Activated CD4-positive, alpha-beta T cell treated with anti-CD3 and anti-CD28 coated beads, Interleukin-2, amount 50 U/mL, for 16 hours (primary cell): ENCODE results near the gene FSHB.
"Not testable (repeated sequence)": the region's sequence is repeated elsewhere in the genome, so short reads cannot be mapped to it uniquely, and the experiment has no call there.

Source experiments
- DNase-seq: peaks from one replicate; pipeline ENCODE4 v3.0.0-alpha.2; 2020

The FSHB gene

GRCh38 chr11:30230714-30231113 is at the start of gene FSHB:
TSS of gene FSHB (plus strand) at chr11:30231014. CDS start at chr11:30231903, 889 bp downstream.
- DNase-seq: no peak

DNA sequence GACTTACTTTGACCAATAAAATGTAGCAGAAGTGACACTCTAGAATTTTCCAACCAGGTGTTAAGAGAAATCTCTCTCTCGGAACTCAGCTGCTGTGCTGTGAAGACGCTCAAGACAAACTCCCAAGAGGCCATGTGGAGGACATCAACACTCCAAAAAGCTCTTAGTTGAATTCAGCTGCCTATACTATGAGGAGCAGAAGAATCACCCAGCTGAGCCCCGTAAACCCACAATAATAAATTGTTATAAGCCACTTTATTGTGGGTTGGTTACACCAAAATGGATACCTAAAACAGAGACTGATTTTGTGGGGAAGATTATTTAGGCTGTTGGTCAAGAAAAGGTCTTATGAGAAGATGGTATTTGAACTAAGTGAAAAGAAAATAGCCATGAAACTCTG is 44.1 kb upstream of the FSHB start:
- no peak for DNase-seq

DNA sequence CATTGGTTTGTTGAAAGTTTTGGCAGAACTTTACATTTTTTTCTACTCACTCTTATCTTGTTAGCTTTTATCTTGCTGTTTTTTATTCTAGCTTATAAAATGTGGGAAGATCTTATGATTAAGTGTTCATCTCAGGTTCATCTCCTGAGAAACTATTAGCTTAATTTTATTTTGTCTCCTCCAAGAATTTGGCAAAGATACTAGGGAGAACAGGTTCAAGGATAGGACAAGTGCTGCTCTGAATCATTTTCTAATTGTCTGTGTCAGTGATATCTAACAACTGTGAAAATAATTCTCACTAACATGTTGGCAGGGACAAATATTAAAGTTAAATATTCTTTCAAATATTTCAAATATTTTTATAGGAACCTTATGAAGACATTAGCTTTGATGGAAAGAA is 38.2 kb upstream of the FSHB start:
- no peak for DNase-seq

- peak; percentile 39 for DNase-seq
These were observed 34.2 kb upstream of the FSHB start for GRCh38 chr11:30196400-30197206.

DNA sequence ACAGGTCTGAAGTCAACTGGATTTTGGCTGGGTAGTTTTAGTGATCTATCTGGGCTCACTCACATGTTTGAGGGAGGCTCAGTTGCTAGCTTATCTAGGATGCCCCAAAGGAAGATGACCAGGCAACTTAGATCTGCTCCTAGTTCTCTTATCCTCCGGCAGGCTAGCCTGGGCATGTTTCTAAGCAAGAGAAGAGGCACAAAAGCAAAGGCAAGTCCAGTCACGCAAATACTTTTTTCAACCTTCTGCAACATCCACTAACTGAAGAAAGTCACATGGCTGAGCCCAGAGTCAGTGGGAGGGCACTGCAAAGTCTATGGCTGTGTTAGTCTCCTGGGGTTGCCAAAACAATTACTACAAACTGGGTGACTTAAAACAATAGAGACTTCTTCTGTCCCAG is 32.9 kb upstream of the FSHB start:
- DNase-seq: no peak

DNA sequence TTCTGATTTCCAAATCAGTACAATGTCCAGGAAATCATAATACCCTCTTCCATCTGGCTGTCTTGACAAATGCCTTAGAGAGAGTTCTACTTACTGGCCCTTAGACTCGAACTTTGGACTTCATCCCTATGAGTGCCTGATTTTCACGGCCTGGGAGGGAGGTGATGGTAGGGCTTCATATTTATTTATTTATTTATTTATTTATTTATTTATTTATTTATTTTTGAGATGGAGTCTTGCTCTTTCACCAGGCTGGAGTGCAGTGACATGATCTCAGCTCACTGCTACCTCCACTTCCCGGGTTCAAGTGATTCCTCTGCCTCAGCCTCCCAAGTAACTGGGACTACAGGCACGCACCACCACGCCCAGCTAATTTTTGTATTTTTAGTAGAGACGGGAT is 27.8 kb upstream of the FSHB start:
- not testable (repeated sequence) for DNase-seq

DNA sequence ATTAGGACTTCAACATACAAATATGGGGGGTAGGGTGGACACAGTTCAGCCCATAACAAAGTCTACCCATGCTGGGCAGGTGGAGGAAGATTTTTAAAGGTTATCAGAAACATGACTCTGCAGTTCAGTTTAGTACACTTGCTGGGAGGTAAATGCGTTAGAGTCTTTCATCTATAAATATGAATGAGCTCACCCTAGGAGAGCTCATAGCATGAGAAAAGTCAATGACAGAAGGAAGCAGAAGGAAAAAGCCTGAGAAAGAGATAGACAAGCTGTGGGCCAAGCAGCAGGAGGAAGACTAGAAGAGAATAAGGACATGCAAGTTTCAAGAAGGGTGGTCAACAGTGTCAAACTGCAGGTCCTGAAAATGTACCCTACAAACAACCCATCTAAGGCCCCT is 27.0 kb upstream of the FSHB start:
- DNase-seq: no peak

DNA sequence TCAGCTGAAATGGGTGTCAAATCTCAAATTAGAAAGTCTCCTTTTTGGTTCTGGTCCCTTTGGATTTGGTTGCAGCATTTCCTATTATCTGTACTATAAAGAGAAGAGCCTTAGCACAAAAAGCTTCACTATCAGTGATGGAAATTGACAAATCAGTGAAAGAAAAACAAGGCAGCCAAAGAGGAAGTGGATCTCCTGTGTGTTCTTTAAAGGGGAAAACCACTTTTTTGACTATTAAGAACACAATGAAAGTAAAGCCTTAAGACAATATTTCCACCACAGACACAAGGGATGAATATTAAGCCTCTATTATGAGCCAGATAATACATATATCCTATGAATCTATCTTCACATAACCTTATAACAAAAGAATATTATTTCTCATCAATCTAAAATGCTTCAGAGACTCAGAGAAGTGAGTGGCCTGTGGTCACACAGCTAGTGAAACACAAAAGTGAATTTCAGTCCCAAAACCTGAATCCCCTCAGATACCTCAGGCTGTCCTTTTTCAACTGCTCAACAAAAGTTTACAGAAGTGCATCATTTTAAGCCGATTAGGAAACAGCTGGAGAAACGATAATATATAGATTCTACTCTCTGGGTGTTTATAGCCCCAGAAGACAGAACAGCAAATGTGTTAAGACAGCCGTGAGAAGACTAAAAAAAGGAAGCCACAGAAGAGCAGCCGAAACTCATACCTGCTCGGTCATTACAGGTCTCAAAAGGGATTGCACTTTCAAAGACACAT is 24.4 kb upstream of the FSHB start:
- DNase-seq: no peak

GRCh38 chr11:30210357-30210756 is 20.5 kb upstream of the FSHB start:
- DNase-seq: no peak

DNA sequence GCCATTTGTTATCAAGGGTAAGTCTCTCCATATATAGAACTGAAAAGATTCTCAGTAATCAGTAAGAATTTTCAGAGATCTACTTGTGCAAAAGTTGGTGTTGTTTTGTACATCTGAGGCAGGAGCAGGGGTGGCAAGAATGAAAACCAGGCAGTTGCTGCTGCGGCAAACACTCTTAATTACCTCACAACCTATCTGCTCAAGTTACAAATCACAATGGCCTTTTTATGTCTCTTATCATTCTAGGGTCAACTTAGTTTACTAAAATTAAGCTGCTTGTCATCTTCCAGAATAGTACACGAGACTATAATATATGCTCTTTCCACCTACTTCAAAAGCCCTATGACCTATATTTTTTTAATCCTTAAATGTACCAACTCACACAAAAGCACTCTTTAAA is 14.3 kb upstream of the FSHB start:
- DNase-seq: no peak

GRCh38 chr11:30218278-30218677 is 12.5 kb upstream of the FSHB start:
- DNase-seq: no peak

- no peak for DNase-seq
These were observed 5.2 kb upstream of the FSHB start for GRCh38 chr11:30225642-30226041.

DNA sequence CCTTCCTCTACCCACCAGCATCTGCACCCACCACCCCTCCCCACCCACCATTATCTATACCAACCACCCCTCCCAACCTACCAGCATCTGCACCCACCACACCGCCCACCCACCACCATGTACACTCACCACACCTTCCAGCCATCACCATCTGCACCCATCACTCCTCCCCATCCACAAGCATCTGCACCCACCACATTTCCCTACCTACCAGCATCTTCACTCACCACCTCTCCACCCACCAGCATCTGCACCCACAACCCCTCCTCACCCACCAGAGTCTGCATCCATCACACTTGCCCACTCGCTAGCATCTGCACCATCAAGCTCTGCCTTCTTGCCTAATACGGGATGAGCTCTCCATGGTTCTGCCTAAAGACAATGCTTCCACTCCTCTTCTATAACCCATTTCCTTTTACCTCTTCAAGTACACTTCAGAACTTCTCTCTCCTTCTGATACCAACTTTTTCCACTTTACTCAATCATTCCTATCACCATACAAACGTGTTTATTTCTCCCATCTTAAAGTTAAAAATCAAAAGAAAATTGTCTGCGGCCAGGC is 2.4 kb upstream of the FSHB start:
- no peak for DNase-seq

DNA sequence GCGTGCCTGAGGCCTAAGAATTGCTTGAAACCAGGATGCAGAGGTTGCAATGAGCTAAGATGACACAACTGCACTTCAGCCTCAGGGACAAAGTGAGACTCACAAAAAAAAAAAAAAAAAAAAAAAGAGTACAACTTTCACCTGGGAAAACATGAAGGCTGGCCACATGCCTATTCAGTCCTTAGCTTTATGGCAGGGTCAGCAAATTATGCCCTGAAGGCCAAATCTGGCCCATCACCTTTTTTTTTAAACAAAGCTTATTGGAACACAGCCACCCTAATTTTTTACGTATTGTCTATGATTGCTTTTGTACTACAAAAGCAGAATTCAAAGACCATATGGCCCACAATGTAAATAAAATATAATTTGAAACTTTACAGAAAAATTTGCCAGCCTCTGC is 8.2 kb downstream of the FSHB start:
- no peak for DNase-seq

GRCh38 chr11:30244265-30244664 is 13.5 kb downstream of the FSHB start:
- no peak for DNase-seq

DNA sequence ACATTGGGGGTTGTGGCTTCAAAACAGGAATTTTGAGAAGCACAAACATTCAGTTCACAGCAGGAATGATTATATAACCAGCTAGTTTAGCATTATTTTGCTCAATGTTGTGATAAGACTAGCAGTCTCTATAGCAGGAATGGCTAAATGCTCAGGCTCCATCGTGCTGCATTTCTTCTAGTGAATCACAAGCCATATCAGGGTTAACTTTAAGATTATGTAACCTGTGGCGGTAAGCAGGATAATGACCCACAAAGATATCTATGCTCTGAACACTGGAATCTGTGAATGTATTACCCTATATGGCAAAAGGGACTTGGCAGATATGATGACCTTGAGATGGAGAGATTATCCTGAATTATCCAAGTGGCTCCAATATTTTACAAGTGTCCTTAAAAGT is 14.8 kb downstream of the FSHB start:
- no peak for DNase-seq

DNA sequence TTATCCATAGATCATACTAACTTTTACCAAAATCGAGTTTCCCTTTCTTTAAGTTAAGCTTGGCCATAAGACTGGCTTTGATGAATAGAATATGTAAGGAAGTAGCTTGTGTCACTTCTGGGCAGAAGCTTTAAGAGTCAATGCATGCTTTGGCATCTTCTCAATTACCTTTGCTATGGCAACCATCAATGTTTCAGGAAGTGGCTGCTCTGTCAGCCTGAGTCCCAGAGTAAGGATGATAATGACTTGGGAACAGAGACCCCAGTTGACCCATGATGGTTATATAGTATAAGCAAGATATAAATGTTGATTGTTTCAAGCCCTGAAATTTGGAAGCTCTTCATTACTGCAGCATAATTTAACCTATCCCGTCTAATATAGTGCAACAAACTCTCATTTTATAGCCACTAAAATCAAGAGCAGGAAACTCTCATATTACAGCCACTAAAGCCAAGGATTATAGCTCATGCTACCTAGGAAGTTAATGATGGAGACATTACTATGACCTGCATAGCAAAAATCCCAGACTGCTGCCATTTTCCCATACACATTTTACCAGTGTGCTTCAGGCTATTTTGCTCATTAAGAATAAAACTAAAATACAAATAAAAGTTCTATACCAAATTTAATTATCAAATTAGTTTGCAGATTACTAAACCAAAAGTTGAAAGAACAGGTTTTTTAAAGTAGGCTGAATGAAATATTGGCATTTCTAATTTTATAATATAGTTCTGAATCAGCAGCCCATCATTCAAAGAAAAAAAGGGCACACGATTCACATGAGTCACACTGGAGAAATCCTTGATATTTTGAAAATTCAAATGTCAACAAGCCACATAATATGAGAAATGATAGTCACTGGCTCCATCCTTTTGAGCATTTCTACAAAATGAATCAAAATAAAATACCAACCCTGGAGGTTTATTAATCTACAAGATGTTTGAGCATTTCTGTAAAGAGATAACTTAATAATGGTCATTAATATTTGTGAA is 23.8 kb downstream of the FSHB start:
- no peak for DNase-seq

GRCh38 chr11:30255637-30256036 is 24.8 kb downstream of the FSHB start:
- no peak for DNase-seq

DNA sequence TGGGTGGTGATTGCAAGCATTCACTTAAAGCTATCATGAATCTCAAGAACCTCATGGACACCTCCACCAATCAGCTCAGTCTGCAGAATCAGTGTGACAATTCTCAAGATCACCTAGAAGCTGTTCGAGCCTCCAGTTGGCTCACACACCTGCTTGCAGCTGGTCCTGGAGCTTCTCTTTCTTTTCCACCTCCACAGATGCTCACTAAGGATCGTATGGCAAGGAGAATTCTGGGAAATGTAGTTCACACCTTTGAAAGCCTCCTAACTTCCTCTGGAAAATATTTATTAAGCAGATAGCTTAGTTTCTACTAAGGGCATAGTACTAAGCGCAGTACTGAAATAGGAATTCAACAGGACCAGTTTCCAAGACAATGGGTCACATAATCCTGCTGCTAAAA is 26.2 kb downstream of the FSHB start:
- DNase-seq: no peak

DNA sequence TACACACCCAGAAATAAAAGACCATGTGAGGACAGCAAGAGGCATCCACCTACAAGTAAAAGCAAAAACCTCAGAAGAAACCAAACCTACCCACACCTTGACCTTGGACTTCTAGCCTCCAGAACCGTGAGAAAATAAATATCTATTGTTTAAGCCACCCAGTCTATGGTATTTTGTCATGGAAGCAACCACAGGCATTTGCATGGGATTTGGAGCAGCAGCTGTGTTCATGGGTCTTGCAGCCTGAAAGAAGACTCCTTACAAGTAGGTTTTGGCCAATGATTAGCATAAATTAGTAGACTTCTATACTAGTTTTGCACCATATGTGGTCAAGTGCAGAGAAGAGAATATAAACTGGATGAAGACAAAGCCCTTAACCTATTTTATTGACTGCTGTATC is 27.9 kb downstream of the FSHB start:
- DNase-seq: no peak

DNA sequence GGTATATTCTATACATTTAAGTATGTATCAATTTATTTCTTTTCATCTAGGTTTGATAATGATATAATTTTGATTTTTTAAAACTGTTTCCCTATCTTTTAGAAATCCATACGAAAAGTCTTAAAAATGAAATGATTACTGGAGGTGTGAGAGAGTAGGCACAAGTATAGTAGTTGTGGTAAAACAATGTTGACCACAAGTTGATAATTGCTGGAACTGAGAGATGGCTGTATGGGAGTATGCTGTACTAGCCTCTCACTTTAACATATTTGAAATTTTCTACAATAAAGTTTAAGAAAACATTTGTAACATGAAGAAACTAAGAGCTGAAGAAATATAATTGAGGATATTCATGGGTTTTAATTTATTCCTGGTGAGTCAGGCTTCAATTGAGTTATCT is 30.0 kb downstream of the FSHB start:
- no peak for DNase-seq

DNA sequence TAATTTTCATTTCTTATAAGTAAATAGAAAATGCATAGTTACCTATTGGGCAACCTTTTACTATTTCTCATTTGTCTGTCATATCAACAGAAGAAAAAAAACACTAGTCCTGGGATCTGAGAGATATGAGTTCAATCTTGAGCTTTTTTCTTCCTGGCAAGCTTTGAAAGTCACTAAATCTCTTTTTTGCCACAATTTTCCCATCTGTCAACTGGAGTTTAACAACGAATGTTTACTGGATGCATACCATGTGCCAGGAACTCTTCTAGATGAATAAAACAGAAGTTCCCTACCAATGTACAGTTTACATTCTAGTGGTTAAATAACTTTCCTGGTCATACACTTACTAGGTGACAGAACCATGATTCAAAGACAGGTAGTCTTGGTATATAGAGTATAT is 31.0 kb downstream of the FSHB start:
- DNase-seq: no peak

- DNase-seq: not testable (repeated sequence)
These were observed 37.8 kb downstream of the FSHB start for GRCh38 chr11:30268638-30269037.
